HG03342 (cell line): ENCODE data around the gene USP1.

Experiments used
- ATAC-seq: cut with Tn5 transposase; IDR thresholded peaks from one replicate; pipeline ENCODE4 v1.9.1; 2021; ENCODE audit warnings: mild to moderate bottlenecking, moderate library complexity; ENCODE audit not compliant: unreplicated experiment

Gene USP1

GRCh38 chr1:62484824-62485468 lies 48.1 kb downstream of the USP1 start:
- no peak for ATAC-seq

- no peak for ATAC-seq
Measured at GRCh38 chr1:62487956-62488355, 51.1 kb downstream of the USP1 start.

- no peak for ATAC-seq
Measured at GRCh38 chr1:62492521-62492920, 55.7 kb downstream of the USP1 start.

- ATAC-seq: no peak
Measured at GRCh38 chr1:62493656-62494055, 56.8 kb downstream of the USP1 start.

- ATAC-seq: no peak
Measured at GRCh38 chr1:62494137-62494536, 57.3 kb downstream of the USP1 start.

GRCh38 chr1:62500210-62500609 lies 63.4 kb downstream of the USP1 start:
- no peak for ATAC-seq
